NCI-H524 treated with DMSO at 0.1 percent for 48 hours (cell line): Measurements from ENCODE around the gene SESN1.
"Not testable (repeated sequence)": the region's sequence is repeated elsewhere in the genome, so short reads cannot be mapped to it uniquely, and the experiment has no call there.

Experiments used
- DNase-seq: peaks from one replicate; lab custom pipeline; 2025; lab: John Stamatoyannopoulos, UW

Gene SESN1

DNA sequence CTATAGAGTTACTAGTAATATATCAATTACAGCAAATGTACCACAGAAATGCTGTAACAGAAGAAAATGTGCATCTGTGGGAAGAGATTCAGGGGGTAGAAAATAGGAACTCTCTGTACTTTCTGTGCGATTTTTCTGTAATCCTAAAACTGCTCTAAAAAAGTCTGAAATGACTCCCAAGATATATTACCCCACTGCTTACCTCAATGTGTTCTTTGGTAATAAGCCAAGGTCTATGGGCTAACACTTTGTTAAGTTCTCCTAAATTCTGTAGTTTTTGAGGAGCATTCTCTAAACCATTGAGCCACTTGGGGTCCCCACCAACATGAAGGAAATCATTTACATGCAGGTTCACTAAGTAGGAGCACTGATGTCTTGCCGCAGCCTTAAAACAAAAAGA is 94.4 kb downstream of the SESN1 start:
- no peak for DNase-seq

DNA sequence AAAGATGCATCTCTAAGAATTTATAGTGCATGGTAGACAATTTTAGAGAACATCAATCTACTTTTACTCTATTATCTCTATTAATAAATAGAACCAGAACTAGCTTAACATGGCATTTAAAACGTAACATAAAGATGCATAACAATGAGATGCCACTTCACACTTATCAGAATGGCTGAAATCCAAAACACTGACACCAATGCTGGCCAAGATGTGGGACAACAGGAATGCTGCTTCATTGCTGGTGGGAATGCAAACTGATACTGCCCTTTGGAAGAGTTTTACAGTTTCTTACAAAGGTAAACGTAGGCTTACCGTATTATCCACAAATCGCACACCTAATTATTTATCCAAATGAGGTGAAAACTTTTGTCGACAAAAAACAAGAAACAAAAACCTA is 95.2 kb downstream of the SESN1 start:
- DNase-seq, result no peak

DNA sequence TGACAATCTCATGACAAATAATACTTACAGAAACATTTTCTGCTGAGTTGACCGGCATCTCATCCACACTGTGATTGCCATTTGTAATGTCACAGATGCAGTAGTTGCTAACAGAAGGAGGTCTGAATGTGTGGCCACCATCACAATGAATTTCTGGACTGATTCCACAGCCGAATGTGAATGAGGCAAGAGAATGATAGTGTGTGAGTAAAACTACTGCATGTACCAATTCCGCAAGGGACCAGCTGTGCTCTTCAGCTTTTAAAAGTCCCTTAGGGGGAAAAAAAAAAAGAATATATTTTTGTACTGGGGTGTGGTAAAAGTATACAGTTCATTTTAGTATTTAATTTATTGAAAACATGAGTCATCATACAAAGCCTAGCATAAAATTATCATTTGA is 96.2 kb downstream of the SESN1 start:
- no peak for DNase-seq

DNA sequence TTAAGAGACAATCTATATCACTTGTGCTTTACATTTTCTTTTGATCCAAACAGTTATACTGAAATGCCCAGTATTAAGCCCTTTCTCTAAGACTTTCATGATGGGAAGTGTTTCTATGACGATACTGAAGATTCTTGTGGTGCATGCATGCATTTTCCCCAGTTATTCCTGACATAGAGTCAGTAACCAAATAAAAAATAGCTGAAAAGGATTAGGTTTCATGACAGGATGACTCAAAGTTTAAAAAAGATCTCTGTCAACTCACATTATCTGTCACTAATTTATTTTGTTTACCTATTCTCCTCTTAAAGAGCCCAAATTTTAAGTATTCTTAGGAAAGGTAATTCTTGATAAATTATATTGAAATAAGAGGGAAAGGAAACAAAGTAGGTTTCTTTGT is 98.4 kb downstream of the SESN1 start:
- no peak for DNase-seq

DNA sequence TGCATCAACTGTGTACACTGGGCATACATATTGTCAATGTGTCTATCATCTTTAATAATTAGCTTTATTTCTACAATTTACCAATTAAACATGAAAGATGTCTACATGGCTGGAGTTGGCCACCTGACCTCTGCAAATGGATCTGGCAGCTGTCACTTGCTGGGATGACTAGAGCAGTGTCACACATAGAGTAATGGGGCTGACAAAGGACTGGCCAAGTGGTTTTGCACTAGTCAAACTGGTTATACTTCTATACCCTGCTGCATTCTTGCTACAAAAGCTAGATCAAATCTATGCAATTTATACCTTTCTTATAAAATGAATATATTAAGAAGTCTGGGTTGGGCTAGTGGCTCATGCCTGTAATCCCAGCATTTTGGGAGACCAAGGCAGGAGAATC is 99.3 kb downstream of the SESN1 start:
- no peak for DNase-seq

DNA sequence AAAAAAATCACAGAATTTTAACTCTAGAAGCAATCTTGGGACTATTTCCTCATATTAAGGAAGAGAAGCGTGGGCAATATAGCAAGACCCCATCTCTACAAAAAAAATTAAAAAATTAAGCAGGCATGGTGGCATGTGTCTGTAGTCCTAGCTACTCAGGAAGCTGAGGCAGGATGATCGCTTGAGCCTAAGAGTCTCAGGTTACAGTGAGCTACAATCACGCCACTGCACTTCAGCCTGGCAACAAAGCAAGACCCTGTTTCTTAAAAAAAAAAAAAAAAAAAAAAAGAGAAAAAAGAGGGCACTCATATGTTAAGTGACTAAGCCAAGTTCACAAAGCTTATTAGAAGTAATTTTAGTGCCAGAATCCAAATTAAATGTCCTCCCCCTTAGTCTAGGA is 100.8 kb downstream of the SESN1 start:
- DNase-seq, result no peak

DNA sequence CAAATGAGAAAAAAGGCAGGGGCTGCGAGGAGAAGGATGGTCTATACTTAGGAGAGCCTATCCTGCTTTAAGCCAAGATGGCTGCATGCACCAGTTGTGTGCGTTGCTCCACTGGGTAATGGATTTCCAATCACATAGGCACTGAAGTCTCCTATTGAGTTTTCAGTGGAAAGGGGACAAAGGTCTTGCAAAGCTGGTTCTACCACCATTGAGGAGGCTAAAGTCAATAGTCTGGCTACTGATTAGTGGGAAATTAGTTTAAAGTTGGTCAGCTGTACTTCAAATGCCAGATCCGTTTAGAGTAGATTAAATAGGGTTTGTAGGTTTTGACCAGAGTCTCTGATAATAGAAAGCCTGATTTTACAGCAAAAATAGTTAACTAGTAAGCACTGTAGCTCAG is 104.9 kb downstream of the SESN1 start:
- DNase-seq, result no peak

DNA sequence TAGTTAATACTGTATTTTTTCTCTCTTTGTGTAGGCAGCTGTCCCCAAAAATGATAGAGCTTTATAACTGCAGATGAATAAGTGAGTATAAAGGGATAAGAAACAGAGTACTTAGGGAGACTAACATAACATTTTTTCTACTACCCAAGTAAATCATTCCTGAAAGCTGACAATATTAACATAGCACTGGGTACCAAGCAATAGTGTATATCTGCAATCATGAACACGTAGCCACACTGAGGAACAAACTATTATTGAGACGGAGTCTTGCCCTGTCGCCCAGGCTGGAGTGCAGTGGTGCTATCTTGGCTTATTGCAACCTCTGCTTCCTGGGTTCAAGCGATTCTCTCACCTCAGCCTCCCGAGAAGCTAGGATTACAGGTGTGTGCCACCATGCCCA is 105.9 kb downstream of the SESN1 start:
- no peak for DNase-seq

DNA sequence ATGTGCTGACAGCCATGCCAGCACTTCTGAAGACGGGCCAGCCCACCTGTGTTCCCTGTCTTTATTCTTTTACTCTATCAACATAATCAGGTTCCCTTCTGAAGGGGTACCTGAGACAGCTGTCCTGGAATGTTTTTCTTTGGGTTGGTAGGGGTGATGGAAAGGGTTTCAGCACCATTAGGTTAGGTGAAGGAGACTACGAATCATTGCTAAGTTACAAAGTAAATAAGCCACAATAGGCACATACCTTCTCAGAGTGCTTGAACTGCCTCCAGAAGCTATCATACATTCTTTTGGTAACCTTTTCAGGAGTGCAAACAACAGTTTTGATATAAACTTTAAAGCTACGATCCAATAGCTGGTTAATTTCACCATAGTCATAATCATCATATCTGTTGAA is 106.3 kb downstream of the SESN1 start:
- no peak for DNase-seq

DNA sequence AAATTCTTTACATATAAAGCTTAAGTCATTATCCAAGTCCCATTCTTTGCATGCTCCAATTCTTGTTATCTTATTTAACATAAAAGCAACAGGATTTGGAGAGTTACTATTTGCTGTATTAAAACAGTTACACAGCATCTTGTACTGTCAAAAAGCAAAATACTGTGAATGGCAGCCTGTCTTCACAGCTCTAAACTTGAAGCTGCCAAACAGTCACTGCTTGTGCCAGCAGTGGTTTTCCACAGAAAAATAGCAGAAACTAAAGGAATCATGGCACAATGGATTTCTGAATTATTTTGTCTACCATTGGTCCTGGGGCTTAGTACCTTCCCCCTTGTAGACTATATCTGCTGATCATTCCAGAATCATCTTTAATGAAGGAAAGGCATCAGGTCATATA is 107.5 kb downstream of the SESN1 start:
- no peak for DNase-seq

DNA sequence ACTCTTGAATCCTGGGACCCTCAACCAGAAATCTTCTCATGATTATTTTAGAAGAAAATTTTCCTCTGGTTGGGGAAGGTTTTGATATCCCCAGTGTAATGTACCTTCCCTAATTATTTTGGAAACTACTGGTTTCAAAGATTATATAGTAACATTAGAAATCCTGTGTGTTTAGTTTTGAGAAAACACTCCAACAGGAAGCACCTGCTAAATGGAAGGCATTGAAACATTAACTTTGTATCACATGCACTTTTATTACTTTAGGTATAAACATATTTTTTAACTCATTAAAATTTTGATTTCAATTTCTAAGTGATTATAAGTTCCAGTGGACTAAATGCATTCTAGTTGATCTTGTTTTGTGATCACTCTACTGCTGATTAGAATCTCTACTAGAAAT is 109.3 kb downstream of the SESN1 start:
- DNase-seq, result no peak

DNA sequence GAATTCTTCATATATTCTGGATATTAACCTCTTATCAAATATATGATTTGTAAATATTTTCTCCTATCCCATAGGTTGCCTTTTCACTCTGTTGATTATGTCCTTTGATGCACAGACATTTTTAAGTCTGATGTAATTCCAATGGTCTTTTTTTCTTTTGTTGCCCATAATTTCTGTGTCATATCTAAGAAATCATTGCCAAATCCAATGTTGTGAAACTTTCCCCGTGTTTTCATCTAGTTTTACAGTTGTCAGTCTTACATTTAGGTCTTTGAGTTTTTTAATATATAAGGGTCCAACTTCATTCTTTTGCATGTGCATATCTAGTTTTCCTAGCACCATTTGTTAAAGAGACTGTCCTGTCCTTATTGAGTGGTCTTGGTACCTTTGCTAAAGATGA is 111.5 kb downstream of the SESN1 start:
- no peak for DNase-seq

DNA sequence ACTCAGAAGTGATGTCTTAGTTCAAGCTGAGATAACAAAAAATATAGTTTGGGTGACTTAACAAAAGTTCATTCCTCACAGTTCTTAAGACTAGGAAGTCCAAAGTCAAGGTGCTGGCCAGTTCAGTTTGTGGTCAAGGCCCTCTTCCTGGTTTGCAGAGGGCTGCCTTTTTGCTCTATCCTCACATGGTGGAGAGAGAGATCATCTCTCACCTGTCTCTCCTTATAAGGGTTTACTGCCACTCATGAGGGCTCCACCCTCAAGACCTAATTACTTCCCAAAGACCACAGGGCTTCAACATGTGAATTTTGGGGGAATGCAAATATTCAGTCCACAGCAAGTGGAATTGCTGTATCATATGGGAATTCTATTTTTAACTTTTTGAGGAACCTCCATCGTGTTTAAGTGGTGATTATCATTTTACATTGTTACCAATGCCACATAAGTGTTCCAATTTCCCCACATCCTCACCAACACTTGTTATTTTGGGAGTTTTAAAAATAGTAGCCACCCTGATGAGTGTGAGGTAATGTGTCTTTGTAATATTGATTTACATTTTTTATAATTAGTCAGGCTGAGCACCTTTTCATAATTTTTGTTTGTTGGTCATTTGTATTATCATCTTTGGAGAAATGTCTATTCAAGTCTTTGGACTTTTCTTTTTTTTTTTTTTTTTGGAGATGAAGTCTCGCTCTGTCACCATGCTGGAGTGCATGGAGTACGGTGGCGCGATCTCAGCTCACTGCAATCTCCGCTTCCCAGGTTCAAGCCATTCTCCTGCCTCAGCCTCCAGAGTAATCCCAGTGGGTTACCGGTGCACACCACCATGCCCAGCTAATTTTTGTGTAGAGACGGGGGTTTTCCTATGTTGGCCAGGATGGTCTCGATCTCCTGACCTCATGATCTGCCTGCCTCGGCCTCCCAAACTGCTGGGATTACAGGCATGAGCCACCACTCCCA is 112.2 kb downstream of the SESN1 start:
- no peak for DNase-seq

DNA sequence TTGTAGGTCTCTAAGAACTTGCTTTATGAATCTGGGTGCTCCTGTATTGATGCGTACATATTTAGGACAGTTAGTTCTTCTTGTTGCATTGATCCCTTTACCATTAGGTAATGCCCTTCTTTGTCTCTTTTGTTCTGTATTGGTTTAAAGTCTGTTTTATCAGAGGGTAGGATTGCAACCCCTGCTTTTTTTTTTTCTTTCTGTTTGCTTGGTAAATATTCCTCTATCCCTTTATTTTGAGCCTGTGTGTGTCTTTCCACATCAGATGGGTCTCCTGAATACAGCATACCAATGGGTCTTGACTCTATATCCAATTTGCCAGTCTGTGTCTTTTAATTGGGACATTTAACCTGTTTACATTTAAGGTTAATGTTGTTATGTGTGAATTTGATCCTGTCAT is 116.0 kb downstream of the SESN1 start:
- not testable (repeated sequence) for DNase-seq

DNA sequence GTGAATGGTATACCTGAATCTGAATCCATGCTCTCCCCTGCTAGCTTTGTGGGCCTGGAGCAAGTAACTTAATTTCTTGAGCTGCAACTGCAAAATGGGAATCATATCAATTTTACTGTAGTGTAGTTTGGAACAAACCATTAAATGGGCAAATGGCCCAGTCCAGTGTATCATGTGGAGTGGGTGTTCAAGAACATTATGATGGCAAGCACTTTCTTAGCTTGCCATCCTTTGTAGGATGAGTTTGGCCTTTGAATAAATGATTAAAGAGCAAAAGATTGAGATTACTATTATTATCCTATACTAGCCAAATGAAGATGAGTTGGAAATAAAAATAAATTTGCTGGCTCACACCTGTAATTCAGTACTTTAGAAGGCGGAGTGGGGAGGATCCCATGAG is 120.4 kb downstream of the SESN1 start:
- DNase-seq, result no peak

DNA sequence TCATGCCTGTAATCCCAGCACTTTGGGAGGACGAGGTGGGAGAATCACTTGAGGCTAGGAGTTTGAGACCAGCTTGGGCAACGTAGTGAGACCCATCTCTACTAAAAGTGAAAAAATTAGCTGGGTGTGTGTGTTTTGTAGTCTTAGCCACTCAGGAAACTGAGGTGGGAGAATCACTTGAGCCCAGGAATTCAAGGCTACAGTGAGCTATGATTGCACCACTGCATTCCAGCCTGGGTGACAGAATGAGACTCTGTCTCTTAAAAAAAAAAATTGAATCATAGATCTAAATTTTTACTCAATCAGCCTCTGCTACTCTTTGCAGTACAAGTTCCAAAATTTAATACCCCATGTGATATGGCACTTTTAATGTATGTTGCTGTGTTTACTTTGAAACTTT is 124.9 kb downstream of the SESN1 start:
- no peak for DNase-seq

DNA sequence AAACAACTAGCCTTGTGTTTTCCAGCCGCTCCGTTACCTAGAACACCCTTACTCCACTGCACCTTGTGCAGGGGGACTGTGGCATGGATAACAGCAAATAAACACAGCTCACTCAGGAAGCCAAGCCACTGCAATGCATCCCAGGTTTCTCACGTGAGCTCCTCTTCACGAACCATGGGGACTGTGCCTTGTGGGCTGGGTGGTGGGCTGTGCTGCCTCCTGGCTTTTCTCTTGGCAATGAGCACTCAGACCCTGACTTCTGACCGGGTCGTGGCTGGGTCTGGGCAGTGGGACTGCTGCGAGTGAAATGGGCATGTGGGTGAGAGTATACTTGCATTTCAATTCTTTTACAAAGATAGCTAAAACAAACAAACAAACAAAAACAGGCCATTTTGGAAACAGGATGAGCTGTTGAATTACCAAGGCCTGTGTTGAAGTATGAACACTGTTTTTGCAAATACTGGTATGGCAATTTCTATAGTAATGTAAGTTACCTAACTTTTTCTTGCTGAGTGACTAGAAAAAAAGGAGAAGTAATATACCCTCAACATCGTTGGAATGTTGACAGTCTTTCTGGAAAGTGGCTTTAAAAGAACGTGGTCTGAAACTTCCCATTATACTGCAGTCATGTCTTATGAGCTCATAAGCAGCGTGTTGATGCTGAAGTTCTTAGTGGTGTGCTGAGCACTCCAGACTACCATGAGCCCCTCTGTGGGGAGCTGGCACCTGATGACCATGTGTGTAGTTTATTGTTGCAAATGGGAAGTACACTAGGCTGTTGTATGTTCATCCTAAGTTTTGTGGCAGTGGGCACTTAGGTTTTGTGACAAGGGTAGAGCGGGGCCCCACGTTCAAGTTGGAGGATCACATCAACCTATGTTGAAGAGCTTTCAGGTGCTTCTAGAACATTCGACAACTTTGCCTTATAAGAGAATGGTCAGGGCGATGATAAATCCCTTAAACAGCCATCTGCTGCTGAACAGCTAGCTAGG is 126.0 kb downstream of the SESN1 start:
- no peak for DNase-seq

DNA sequence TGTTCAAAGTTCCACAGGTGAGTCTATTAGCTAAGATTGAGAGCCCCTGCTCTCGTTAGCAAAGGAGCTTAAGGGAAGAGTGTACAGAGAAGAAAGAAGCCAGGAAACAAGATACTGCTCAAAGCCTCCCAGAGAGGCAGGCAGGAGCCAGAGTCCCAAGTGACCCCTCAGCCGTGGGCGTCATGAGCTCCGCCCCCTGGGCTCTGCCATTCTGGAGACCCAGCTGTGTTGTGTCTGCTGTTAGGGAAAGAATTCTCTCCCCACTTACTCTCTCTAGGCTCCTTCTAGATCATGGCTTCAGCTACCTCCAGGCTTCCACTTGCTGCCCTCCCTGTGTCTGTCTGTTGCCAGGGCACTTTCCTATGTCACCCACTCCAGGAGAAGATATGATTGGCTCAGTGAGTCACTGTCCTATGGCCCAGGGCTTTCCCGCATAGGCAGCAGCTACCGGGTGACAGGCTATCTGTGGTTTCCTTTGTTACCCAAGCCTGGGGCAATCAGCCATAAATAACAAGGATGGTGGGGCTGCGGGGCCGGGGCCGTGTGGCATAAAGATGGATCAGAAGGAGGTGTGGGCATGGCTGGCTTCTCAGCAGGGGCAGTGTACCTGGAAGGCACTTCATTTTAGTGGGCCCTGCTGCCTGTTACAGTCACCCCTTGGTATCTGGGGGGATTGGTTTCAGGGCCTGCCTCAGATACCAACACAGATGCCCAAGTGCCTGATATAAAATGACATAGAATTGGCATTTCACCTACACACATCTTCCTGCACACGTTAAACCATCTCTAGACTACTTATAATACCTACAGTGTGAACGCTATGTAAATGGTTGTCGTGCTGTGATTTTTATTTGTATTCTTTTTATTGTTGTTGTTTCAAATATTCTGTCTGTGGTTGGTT is 127.5 kb downstream of the SESN1 start:
- DNase-seq, result no peak

DNA sequence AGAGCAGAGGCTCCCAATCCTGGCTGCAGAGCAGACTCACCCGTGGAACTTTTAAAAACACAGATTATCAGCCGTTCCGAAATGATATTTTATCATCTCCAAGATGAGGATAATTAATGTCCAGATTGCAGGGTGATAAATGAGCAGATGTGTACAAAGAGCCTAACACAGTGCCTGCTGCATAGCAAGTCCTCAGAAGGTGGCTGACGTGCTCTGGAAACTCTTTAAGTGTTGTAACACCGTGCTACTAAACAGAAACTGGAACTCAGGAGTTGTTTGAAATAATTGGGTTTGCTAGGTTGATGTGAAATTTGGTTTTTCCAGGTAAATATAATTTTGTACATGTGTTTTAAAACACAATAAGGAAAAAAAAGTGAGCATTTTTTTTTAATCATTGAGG is 128.4 kb downstream of the SESN1 start:
- DNase-seq, result no peak

DNA sequence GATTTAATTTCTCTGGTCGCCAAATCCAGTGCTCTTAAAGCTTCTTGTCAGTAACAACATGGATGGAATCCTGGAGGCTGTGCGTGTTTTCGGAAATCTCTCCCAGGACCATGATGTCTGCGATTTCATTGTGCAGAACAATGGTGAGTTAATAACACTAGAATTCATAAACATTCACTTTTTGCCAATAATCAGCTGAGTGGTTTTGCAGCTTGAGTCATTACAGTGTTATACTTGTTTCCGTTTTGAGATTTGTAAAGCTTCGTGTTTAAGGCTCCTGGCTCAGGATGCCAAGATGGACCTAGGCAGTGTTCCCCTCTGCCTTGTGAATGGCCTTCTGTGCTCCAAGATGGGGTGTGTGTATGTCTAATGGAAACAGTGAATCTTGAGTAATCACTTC is 132.7 kb downstream of the SESN1 start:
- no peak for DNase-seq

DNA sequence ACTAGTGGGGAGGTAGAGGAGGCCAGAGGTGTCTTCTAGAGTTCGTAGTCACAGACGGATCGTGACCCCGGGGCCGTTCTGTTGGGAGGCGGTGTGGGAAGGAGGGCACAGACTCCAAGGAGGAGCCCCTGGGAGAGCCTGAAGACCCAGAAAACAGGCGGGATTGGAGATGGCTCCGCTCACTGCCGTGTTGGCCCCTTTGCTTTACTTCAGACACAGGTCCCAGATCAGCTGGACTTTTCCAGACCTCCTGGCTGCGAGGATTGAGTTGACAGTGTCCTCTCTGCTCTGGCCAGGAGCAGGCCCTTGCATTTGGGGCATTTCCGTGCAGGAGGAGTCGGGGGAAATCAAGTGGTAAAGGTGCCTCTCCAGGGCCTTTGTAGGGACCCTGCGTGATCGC is 133.6 kb downstream of the SESN1 start:
- no peak for DNase-seq

DNA sequence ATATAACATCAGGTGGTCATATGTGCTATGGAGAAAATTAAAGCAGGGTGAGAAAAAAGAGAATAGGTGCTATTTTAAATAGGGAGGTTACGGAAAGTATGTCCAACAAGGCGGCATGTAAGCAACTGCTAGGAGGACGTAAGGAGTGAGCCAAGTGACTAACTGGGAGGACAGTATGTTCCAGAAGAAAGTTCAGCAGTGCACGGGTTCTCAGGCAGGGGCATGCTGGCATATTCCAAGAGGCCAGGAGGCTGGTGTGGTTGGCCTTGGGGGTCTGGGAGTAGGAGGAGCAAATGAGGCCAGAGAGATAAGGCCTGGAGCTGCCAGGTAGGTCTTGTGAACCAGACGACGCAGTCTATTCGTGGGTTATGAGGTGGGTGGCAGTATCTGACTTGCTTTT is 134.0 kb downstream of the SESN1 start:
- DNase-seq, result no peak
